ENCODE results near the gene DST.
"Not testable (repeated sequence)": the region's sequence is repeated elsewhere in the genome, so short reads cannot be mapped to it uniquely, and the experiment has no call there.

The DST gene

DNA sequence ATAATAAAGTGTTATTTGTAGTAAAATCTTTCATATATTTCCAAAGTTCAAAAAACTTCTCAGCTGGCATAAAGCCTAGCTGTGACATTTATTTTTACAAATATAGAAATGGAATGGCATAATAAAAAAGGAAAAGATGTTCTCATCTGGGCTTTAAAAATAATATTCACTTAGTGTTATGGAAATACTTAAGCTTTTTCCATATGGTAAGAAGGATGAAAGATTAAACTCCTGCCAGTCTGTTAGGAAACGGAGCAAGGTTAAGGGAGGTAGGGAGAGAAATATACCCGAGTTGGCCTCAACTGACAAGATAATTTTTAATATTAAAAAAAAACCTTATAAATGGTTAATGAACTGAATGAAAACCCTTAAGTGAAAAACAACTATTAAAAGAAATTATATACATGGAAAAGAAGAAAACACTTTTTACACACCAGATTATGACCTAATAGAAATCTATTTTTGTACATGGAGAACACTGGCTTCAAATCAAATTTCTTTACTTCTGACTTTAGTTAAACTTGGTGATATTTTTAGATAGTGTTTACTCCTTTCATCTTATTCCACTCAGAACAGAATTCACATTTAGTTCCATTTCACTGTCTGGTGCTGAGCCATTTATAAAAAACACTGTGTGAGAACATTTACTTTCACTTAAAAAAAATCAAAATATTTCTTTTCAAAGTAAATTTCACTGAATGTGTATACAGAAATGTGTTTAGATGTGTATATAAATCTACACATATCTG lies 137.0 kb downstream of the DST start:
- H3K36me3 ChIP-seq (ENCODE audit: insufficient read depth, low read length) = peaks cover 44% of the 10 kb centered on the region
- no peaks in the 10 kb centered on the region for H3K27me3 ChIP-seq (ENCODE audit: insufficient read depth, low read length)
- H2AFZ ChIP-seq (ENCODE audit: low read length, unreplicated experiment) = no peak overlapping the region
- H3K4me1 ChIP-seq (ENCODE audit: control insufficient read depth, insufficient read depth, low read length, unreplicated experiment) = no peaks in the 10 kb centered on the region
- no peaks in the 10 kb centered on the region for H3K79me2 ChIP-seq (ENCODE audit: control insufficient read depth, insufficient read depth, low read length, unreplicated experiment)
- no peak overlapping the region for H3K4me3 ChIP-seq (ENCODE audit: low read depth, low read length)
- H3K27ac ChIP-seq (ENCODE audit: low read depth, low read length) = no peak overlapping the region

GRCh38 chr6:56501993-56502392 lies 140.7 kb downstream of the DST start:
- no peak overlapping the region for H3K4me3 ChIP-seq (ENCODE audit: low read depth, low read length)
- no peak overlapping the region for H3K27ac ChIP-seq (ENCODE audit: low read depth, low read length)
- H3K36me3 ChIP-seq (ENCODE audit: insufficient read depth, low read length) = peaks cover 48% of the 10 kb centered on the region
- H2AFZ ChIP-seq (ENCODE audit: low read length, unreplicated experiment) = no peak overlapping the region
- H3K4me1 ChIP-seq (ENCODE audit: control insufficient read depth, insufficient read depth, low read length, unreplicated experiment) = no peaks in the 10 kb centered on the region
- H3K27me3 ChIP-seq (ENCODE audit: insufficient read depth, low read length) = no peaks in the 10 kb centered on the region
- H3K79me2 ChIP-seq (ENCODE audit: control insufficient read depth, insufficient read depth, low read length, unreplicated experiment) = no peaks in the 10 kb centered on the region

GRCh38 chr6:56499095-56499494 lies 143.6 kb downstream of the DST start:
- Histone ChIP-seq H3K36me3 (ENCODE audit: insufficient read depth, low read length) (peaks cover 36% of the 10 kb centered on the region), H3K4me1 (ENCODE audit: control insufficient read depth, insufficient read depth, low read length, unreplicated experiment) (no peaks in the 10 kb centered on the region), H2AFZ (ENCODE audit: low read length, unreplicated experiment) (no peak overlapping the region), H3K27me3 (ENCODE audit: insufficient read depth, low read length) (no peaks in the 10 kb centered on the region), H3K4me3 (ENCODE audit: low read depth, low read length) (no peak overlapping the region), H3K79me2 (ENCODE audit: control insufficient read depth, insufficient read depth, low read length, unreplicated experiment) (no peaks in the 10 kb centered on the region), H3K27ac (ENCODE audit: low read depth, low read length) (no peak overlapping the region)

DNA sequence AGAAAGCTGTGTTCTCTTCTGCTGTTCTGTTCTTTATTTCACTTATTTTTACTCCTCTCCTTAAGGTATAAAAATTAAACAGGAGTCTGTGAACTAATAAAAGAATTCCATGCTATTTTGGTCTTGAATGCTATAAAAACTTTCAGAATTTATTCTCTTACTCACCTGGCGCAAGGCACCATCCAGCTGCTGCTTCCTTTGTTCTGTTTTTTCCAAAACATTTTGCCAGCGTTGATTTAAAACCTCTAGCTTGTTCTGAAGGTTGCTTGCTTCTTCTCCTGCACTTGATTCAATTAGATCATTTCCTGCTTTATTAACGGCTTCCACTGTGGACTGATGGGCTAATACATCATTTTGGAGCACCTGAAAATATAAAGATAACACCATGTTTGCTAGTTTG lies 145.0 kb downstream of the DST start:
- Histone ChIP-seq H3K4me1 (ENCODE audit: control insufficient read depth, insufficient read depth, low read length, unreplicated experiment) (peaks cover 2% of the 10 kb centered on the region), H3K4me3 (ENCODE audit: low read depth, low read length) (no peak overlapping the region), H3K27ac (ENCODE audit: low read depth, low read length) (no peak overlapping the region), H3K36me3 (ENCODE audit: insufficient read depth, low read length) (peaks cover 35% of the 10 kb centered on the region), H3K27me3 (ENCODE audit: insufficient read depth, low read length) (no peaks in the 10 kb centered on the region), H2AFZ (ENCODE audit: low read length, unreplicated experiment) (no peak overlapping the region), H3K79me2 (ENCODE audit: control insufficient read depth, insufficient read depth, low read length, unreplicated experiment) (no peaks in the 10 kb centered on the region)

GRCh38 chr6:56497240-56497639 lies 145.4 kb downstream of the DST start:
- Histone ChIP-seq H2AFZ (ENCODE audit: low read length, unreplicated experiment) (no peak overlapping the region), H3K79me2 (ENCODE audit: control insufficient read depth, insufficient read depth, low read length, unreplicated experiment) (no peaks in the 10 kb centered on the region), H3K4me3 (ENCODE audit: low read depth, low read length) (no peak overlapping the region), H3K4me1 (ENCODE audit: control insufficient read depth, insufficient read depth, low read length, unreplicated experiment) (peaks cover 7% of the 10 kb centered on the region), H3K27me3 (ENCODE audit: insufficient read depth, low read length) (no peaks in the 10 kb centered on the region), H3K36me3 (ENCODE audit: insufficient read depth, low read length) (peaks cover 38% of the 10 kb centered on the region), H3K27ac (ENCODE audit: low read depth, low read length) (no peak overlapping the region)

- peaks cover 43% of the 10 kb centered on the region for H3K36me3 ChIP-seq (ENCODE audit: insufficient read depth, low read length)
- not testable (repeated sequence) for H3K27ac ChIP-seq (ENCODE audit: low read depth, low read length); H3K27me3 ChIP-seq (ENCODE audit: insufficient read depth, low read length); H3K4me3 ChIP-seq (ENCODE audit: low read depth, low read length); H3K79me2 ChIP-seq (ENCODE audit: control insufficient read depth, insufficient read depth, low read length, unreplicated experiment); H2AFZ ChIP-seq (ENCODE audit: low read length, unreplicated experiment)
- peaks cover 13% of the 10 kb centered on the region for H3K4me1 ChIP-seq (ENCODE audit: control insufficient read depth, insufficient read depth, low read length, unreplicated experiment)
These were observed 146.0 kb downstream of the DST start for GRCh38 chr6:56496650-56497049.

DNA sequence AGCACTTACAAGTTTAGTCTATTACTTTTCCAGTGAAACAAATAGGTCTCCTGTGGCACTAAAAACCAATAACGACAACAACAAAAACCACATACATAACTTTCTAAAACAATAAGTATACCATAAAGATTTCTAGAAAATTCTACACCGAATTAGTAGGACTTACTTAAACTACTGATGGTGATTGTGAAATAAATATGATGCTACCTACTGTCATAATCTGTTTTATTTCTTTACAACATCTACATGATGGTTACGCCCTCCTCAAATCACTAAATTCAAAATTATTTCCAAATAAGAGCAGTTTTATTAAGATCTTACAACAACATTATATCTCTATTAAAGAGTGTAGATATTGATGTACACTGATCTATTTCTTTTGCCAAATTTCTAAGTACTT lies 147.0 kb downstream of the DST start:
- Histone ChIP-seq H3K79me2 (ENCODE audit: control insufficient read depth, insufficient read depth, low read length, unreplicated experiment) (no peaks in the 10 kb centered on the region), H3K27me3 (ENCODE audit: insufficient read depth, low read length) (no peaks in the 10 kb centered on the region), H3K27ac (ENCODE audit: low read depth, low read length) (no peak overlapping the region), H3K36me3 (ENCODE audit: insufficient read depth, low read length) (peaks cover 37% of the 10 kb centered on the region), H3K4me3 (ENCODE audit: low read depth, low read length) (no peak overlapping the region), H3K4me1 (ENCODE audit: control insufficient read depth, insufficient read depth, low read length, unreplicated experiment) (peaks cover 16% of the 10 kb centered on the region), H2AFZ (ENCODE audit: low read length, unreplicated experiment) (no peak overlapping the region)

DNA sequence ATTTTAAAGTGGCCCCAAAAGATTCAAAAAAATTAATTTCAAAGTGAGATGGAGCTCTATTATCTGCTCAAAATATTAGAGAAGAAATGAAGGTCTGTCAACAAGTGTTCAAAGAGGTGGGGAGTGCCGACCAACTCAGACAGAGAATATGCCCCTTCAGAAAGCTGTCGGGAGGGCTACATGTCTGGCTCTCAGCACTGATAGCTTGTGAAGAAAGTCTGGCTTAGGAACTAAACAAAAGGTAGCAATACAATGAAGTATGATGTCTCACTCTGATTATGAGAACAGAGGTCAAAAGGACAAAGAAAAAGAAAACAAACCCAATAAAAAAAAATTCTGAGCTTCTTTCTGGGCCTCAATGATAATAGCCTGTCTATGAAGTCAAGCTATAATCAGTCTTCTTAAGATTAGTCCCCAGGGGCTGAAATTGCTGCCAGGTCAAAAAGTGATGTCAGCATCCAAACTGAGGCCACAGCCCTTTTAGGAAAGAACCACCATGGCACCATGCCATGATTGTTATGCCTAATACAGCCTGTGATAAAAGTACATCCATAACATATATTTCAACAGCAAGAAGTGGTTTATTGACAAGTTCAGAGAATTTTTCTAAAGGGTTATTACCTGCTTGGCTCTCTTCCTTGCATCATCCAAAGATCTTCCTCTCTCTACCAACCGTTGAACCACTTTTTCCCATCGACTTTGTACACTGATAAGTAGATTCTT lies 150.9 kb downstream of the DST start:
- Histone ChIP-seq H3K27me3 (ENCODE audit: insufficient read depth, low read length) (no peaks in the 10 kb centered on the region), H2AFZ (ENCODE audit: low read length, unreplicated experiment) (no peak overlapping the region), H3K4me1 (ENCODE audit: control insufficient read depth, insufficient read depth, low read length, unreplicated experiment) (peaks cover 16% of the 10 kb centered on the region), H3K27ac (ENCODE audit: low read depth, low read length) (peak overlapping the region; percentile 70), H3K36me3 (ENCODE audit: insufficient read depth, low read length) (peaks cover 32% of the 10 kb centered on the region), H3K4me3 (ENCODE audit: low read depth, low read length) (0 out of 2 replicates have a peak overlapping the region, but pooled peaks have one; percentile 3), H3K79me2 (ENCODE audit: control insufficient read depth, insufficient read depth, low read length, unreplicated experiment) (no peaks in the 10 kb centered on the region)

DNA sequence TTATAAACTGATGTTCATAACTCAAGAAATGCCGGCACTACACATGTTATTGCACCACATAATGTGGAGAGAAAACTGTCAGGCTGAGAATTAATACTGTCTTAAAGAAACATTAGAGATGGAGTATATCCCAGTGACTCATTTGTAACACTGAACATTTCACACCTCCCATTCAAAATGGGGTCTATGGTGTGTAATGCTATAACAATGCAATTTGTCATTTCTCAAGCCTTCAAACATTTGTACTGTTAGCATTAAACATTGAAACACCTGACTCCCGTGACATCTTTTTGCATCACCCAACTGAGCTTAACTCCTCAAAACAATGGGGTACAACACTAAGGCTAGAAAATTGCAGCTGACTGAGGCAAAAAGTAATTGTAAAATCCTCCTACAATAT lies 151.7 kb downstream of the DST start:
- H3K27ac ChIP-seq (ENCODE audit: low read depth, low read length) = peak overlapping the region; percentile 70
- H3K36me3 ChIP-seq (ENCODE audit: insufficient read depth, low read length) = peaks cover 38% of the 10 kb centered on the region
- H3K4me1 ChIP-seq (ENCODE audit: control insufficient read depth, insufficient read depth, low read length, unreplicated experiment) = peaks cover 16% of the 10 kb centered on the region
- H2AFZ ChIP-seq (ENCODE audit: low read length, unreplicated experiment) = no peak overlapping the region
- H3K27me3 ChIP-seq (ENCODE audit: insufficient read depth, low read length) = no peaks in the 10 kb centered on the region
- H3K79me2 ChIP-seq (ENCODE audit: control insufficient read depth, insufficient read depth, low read length, unreplicated experiment) = no peaks in the 10 kb centered on the region
- H3K4me3 ChIP-seq (ENCODE audit: low read depth, low read length) = no peak overlapping the region

DNA sequence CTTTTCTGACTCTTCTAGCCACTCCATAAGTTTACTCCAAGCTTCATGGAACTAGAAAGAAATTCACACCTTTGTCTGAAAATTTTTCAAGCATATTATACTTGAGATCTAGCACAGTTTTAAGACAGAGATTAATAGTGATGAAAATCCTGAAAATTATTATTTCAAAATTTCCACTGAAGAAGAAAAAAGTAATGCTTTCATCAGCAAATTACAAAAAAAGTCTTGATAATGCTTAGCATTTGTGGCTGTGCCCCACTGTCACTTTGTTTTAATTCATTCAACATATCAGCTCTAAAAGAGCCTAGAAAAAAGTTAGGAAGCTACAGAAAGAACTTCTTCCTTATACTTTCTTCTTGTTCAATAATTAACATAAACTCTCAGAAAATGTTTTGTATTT lies 153.1 kb downstream of the DST start:
- H3K4me3 ChIP-seq (ENCODE audit: low read depth, low read length) = no peak overlapping the region
- no peak overlapping the region for H3K27ac ChIP-seq (ENCODE audit: low read depth, low read length)
- H3K36me3 ChIP-seq (ENCODE audit: insufficient read depth, low read length) = peaks cover 46% of the 10 kb centered on the region
- no peak overlapping the region for H2AFZ ChIP-seq (ENCODE audit: low read length, unreplicated experiment)
- H3K4me1 ChIP-seq (ENCODE audit: control insufficient read depth, insufficient read depth, low read length, unreplicated experiment) = peaks cover 25% of the 10 kb centered on the region
- no peaks in the 10 kb centered on the region for H3K27me3 ChIP-seq (ENCODE audit: insufficient read depth, low read length)
- no peaks in the 10 kb centered on the region for H3K79me2 ChIP-seq (ENCODE audit: control insufficient read depth, insufficient read depth, low read length, unreplicated experiment)

- H3K27me3 ChIP-seq (ENCODE audit: insufficient read depth, low read length) = no peaks in the 10 kb centered on the region
- H3K4me1 ChIP-seq (ENCODE audit: control insufficient read depth, insufficient read depth, low read length, unreplicated experiment) = peaks cover 34% of the 10 kb centered on the region
- peaks cover 46% of the 10 kb centered on the region for H3K36me3 ChIP-seq (ENCODE audit: insufficient read depth, low read length)
These were observed 154.4 kb downstream of the DST start for GRCh38 chr6:56488281-56488680.

More at GRCh38 chr6:56488281-56488680, 154.4 kb downstream of the DST start:
- no peak overlapping the region for H3K27ac ChIP-seq (ENCODE audit: low read depth, low read length)
- H3K79me2 ChIP-seq (ENCODE audit: control insufficient read depth, insufficient read depth, low read length, unreplicated experiment) = peaks cover under 1% of the 10 kb centered on the region
- no peak overlapping the region for H3K4me3 ChIP-seq (ENCODE audit: low read depth, low read length)
- H2AFZ ChIP-seq (ENCODE audit: low read length, unreplicated experiment) = no peak overlapping the region

Data from ACC112 (cell line).